Endothelial cell of umbilical vein (primary cell): ENCODE data around the gene THSD7B. TPM values are rescaled to one million over a fixed set of nuclear protein-coding genes. Genes with fewer than 3 reads are reported as not detected.

Experiments
- BruUV-seq: library from RNA; stranded (reverse); fragments of 400-500 nt; replicated peaks from 2 replicates; lab custom pipeline; 2021; lab: Mats Ljungman, UMichigan
- CTCF ChIA-PET: fragments of 300-600, 350-600 bp; sonication (Branson Sonifier 250); formaldehyde crosslinking; loops from one replicate; lab custom pipeline; 2021; ENCODE audit warnings: antibody characterized with exemption, inconsistent platforms; lab: Charles Lee
- POLR2A ChIA-PET: fragments of 300-600, 350-600 bp; sonication (Branson Sonifier 250); formaldehyde crosslinking; loops from one replicate; lab custom pipeline; 2021; ENCODE audit warnings: antibody characterized with exemption, inconsistent platforms; lab: Charles Lee
- DNase-seq: peaks from one replicate; pipeline ENCODE4 v3.0.0-alpha.2; 2011; ENCODE audit warnings: low read depth, low spot score
- FAIRE-seq: peaks from 2 replicates; lab custom pipeline; 2011; peaks lifted over from hg19 to GRCh38; lab: Jason Lieb, UNC
- H2AFZ ChIP-seq: 2 replicates; pipeline ENCODE4 v1.6.0; 2012; ENCODE audit warnings: low read depth, low read length, control low read depth, inconsistent platforms
- H3K27ac ChIP-seq: 2 replicates; pipeline ENCODE4 v1.5.1; 2011; ENCODE audit warnings: low read depth, mild to moderate bottlenecking, control low read depth, low read length, moderate library complexity; ENCODE audit not compliant: insufficient read depth
- H3K27me3 ChIP-seq, 2 experiments: 2 replicates each; pipeline versions ENCODE4 v1.6.0 to v1.6.1; 2011; ENCODE audit warnings: low read length in 2 of 2, mixed read lengths in 1 of 2; ENCODE audit not compliant: control insufficient read depth in 2 of 2, insufficient read depth in 2 of 2
- H3K36me3 ChIP-seq, 2 experiments: 2 replicates in 1 of 2; 3 replicates in 1 of 2; pipeline ENCODE4 v1.5.1; 2011; ENCODE audit warnings: low read length in 2 of 2, mild to moderate bottlenecking in 1 of 2, moderate library complexity in 1 of 2; ENCODE audit not compliant: control insufficient read depth in 2 of 2, insufficient read depth in 2 of 2; ENCODE audit errors: extremely low read depth in 1 of 2
- H3K4me1 ChIP-seq: 3 replicates; pipeline ENCODE4 v1.5.1; 2011; ENCODE audit warnings: mild to moderate bottlenecking, low read length; ENCODE audit not compliant: control insufficient read depth, insufficient read depth; ENCODE audit errors: extremely low read depth
- H3K4me2 ChIP-seq: 2 replicates; pipeline ENCODE4 v1.6.1; 2011; ENCODE audit warnings: low read length, control low read depth, mixed read lengths; ENCODE audit not compliant: insufficient read depth
- H3K4me3 ChIP-seq, 3 experiments: fragments of 200-600 bp in 1 of 3; sonication (generic), shearing (Covaris generic) in 1 of 3; replicated peaks in 1 of 3; 2 replicates each; pipeline ENCODE4 v1.5.1; 2011 to 2016; ENCODE audit warnings: control low read depth in 3 of 3, low read length in 3 of 3, mild to moderate bottlenecking in 2 of 3, inconsistent platforms in 1 of 3, low read depth in 1 of 3, moderate library complexity in 1 of 3; ENCODE audit not compliant: insufficient read depth in 1 of 3
- H3K79me2 ChIP-seq: 2 replicates; pipeline ENCODE4 v1.6.0; 2012; ENCODE audit warnings: low read length, inconsistent platforms; ENCODE audit not compliant: control insufficient read depth, insufficient read depth
- H3K9ac ChIP-seq: replicated peaks from 2 replicates; pipeline ENCODE3; 2011; ENCODE audit warnings: low read length, control low read depth; ENCODE audit not compliant: insufficient read depth; ENCODE audit errors: extremely low read depth
- H3K9me1 ChIP-seq: replicated peaks from 3 replicates; pipeline ENCODE4 v1.6.0; 2011; ENCODE audit warnings: mild to moderate bottlenecking, low read length; ENCODE audit not compliant: control insufficient read depth, insufficient read depth; ENCODE audit errors: extremely low read depth
- H3K9me3 ChIP-seq: replicated peaks from 2 replicates; pipeline ENCODE4 v1.5.1; 2012; ENCODE audit warnings: low read length, inconsistent platforms; ENCODE audit not compliant: control insufficient read depth, insufficient read depth
- H4K20me1 ChIP-seq: replicated peaks from 2 replicates; pipeline ENCODE3; 2011; ENCODE audit warnings: mild to moderate bottlenecking, low read length; ENCODE audit not compliant: control insufficient read depth, insufficient read depth; ENCODE audit errors: extremely low read depth
- EZH2 ChIP-seq: IDR thresholded peaks from 2 replicates; pipeline ENCODE4 v1.6.1; 2012; ENCODE audit warnings: borderline replicate concordance, low read depth, mild to moderate bottlenecking, moderate library complexity, low read length, inconsistent platforms; ENCODE audit not compliant: severe bottlenecking
- FOS ChIP-seq: IDR thresholded peaks from 2 replicates; pipeline ENCODE4 v1.6.1; 2011; ENCODE audit warnings: mild to moderate bottlenecking, low read length, moderate library complexity, borderline replicate concordance; ENCODE audit not compliant: insufficient read depth
- GATA2 ChIP-seq: IDR thresholded peaks from 2 replicates; pipeline ENCODE4 v1.7.0; 2011; ENCODE audit warnings: low read depth, mild to moderate bottlenecking, moderate library complexity, mixed read lengths, low read length; ENCODE audit not compliant: insufficient read length, insufficient read depth
- JUN ChIP-seq: IDR thresholded peaks from 2 replicates; pipeline ENCODE4 v1.6.1; 2011; ENCODE audit warnings: borderline replicate concordance, low read depth; ENCODE audit not compliant: insufficient read length, insufficient read depth
- MYC ChIP-seq: IDR thresholded peaks from one replicate; pipeline ENCODE4 v1.6.1; 2011; ENCODE audit warnings: mild to moderate bottlenecking, low read depth, low read length
- POLR2A ChIP-seq: IDR thresholded peaks from 2 replicates; pipeline ENCODE4 v1.6.1; 2012; ENCODE audit warnings: low read depth, mild to moderate bottlenecking, control low read depth, low read length
- POLR2AphosphoS5 ChIP-seq: IDR thresholded peaks from 2 replicates; pipeline ENCODE4 v1.6.1; 2012; ENCODE audit warnings: low read depth, mild to moderate bottlenecking, control low read depth, low read length, moderate library complexity; ENCODE audit not compliant: insufficient read depth
- dilution Hi-C: fragments of 300-500 bp; cut with MboI; formaldehyde crosslinking; loops from one replicate; pipeline ENCODE4 v1.15.0; 2019; ENCODE audit warnings: low sequenced_read_pairs; ENCODE audit not compliant: extremely low pct_ligation_motif_present
- intact Hi-C: fragments of 100-400 bp; cut with micrococcal nuclease; formaldehyde crosslinking; loops from one replicate; pipeline ENCODE4 v1.10.0; 2022
- polyA plus RNA-seq, 4 experiments: library from polyadenylated mRNA; depleted of rRNA in 3 of 4; stranded (reverse) in 3 of 4; unstranded in 1 of 4; fragments of >200 nt; gene quantifications; 2 replicates each; pipeline versions ENCODE4 v1.2.1 to v1.2.3, GENCODE V29; 2011 to 2012; ENCODE audit warnings: missing spikeins in 1 of 4
- total RNA-seq: library from RNA; stranded (reverse); gene quantifications from 2 replicates; pipeline ENCODE4 v1.2.3, GENCODE V29; 2021
- TF ChIP-seq, protein P1 (sequence below), 2 donors: IDR thresholded peaks; 1 replicate in 1 of 2; 2 replicates in 1 of 2; pipeline ENCODE4 v1.5.1; 2011; ENCODE audit warnings: low read length in 2 of 2, mild to moderate bottlenecking in 2 of 2, moderate library complexity in 2 of 2, control low read depth in 1 of 2, inconsistent platforms in 1 of 2, low read depth in 1 of 2; ENCODE audit not compliant: insufficient read depth in 1 of 2; ENCODE audit errors: extremely low read depth in 1 of 2
- TF ChIP-seq, protein P2 (sequence below): IDR thresholded peaks from 2 replicates; pipeline ENCODE4 v1.6.1; 2011; ENCODE audit not compliant: insufficient read depth, insufficient read length

THSD7B gene
- total and polyA plus RNA-seq, 2 donors (not counting 3 experiments of a cell fraction or from before 2014, with no cell fraction given): 0.04 TPM; not detected in 1

DNA sequence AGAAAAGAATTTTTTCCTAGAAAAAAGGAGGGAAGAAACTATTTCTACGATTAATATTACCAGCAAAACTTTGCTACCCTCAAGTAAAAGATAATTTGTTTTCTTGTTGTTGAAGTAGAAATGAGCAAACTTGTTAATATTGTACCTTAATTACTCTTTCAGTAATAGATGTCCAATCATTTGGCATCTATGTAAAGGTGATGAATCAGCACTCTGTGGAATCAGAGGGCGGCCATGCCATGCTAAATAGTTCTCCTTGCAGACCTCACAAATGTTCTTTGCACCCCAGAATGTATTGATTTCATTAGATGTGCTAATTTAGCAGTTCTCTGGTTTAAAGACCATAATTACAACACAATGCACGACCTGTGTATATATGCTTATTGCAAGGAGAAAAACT lies 29.1 kb upstream of the THSD7B start:
- no peaks in the 10 kb centered on the region for H3K9me1 ChIP-seq
- no peaks in the 10 kb centered on the region for H3K36me3 ChIP-seq
- intact Hi-C loops: loop anchor here (5.0 kb wide), 2 partner anchors 314 to 824 kb away; no protein-coding TSS in a partner anchor
- no peaks in the 10 kb centered on the region for H3K27me3 ChIP-seq
- H3K4me3 ChIP-seq: no peak overlapping the region
- no peaks in the 10 kb centered on the region for H3K79me2 ChIP-seq
- ChIA-PET CTCF (interaction anchor here (1.5 kb wide), 1 partner anchor 43 kb away, joined by 3 read pairs; no protein-coding TSS in a partner anchor), POLR2A (no interaction called here)
- no peak overlapping the region for H2AFZ ChIP-seq
- H3K9ac ChIP-seq: no peak overlapping the region
- no TSS peak for BruUV-seq
- DNase-seq: no peak
- no peak overlapping the region for H3K27ac ChIP-seq
- no peak for FAIRE-seq
- no peak overlapping the region for H3K4me2 ChIP-seq
- dilution Hi-C loops: no loop called here
- H3K4me1 ChIP-seq: no peaks in the 10 kb centered on the region
- TF ChIP-seq EZH2: no peak
- TF ChIP-seq GATA2: no peak
- TF ChIP-seq, protein P1, sequence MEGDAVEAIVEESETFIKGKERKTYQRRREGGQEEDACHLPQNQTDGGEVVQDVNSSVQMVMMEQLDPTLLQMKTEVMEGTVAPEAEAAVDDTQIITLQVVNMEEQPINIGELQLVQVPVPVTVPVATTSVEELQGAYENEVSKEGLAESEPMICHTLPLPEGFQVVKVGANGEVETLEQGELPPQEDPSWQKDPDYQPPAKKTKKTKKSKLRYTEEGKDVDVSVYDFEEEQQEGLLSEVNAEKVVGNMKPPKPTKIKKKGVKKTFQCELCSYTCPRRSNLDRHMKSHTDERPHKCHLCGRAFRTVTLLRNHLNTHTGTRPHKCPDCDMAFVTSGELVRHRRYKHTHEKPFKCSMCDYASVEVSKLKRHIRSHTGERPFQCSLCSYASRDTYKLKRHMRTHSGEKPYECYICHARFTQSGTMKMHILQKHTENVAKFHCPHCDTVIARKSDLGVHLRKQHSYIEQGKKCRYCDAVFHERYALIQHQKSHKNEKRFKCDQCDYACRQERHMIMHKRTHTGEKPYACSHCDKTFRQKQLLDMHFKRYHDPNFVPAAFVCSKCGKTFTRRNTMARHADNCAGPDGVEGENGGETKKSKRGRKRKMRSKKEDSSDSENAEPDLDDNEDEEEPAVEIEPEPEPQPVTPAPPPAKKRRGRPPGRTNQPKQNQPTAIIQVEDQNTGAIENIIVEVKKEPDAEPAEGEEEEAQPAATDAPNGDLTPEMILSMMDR (IDR thresholded peaks at IDR 0.05; ENCODE audit: extremely low read depth in 1 of 2, insufficient read depth in 1 of 2, low read depth in 1 of 2, low read length in 2 of 2): no peak
- no peak for TF ChIP-seq POLR2AphosphoS5
- no peak for TF ChIP-seq POLR2A
- TF ChIP-seq, protein P2, sequence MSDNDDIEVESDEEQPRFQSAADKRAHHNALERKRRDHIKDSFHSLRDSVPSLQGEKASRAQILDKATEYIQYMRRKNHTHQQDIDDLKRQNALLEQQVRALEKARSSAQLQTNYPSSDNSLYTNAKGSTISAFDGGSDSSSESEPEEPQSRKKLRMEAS: no peak
- TF ChIP-seq FOS: no peak
- no peak for TF ChIP-seq JUN
- TF ChIP-seq MYC: no peak
- H4K20me1 ChIP-seq: no peaks in the 10 kb centered on the region
- no peaks in the 10 kb centered on the region for H3K9me3 ChIP-seq
